SH-SY5Y (cell line): ENCODE measurements around the gene ADCY2.

Experiments used
- GATA2 ChIP-seq: IDR thresholded peaks from 2 replicates; pipeline ENCODE4 v1.6.1; 2011; ENCODE audit warnings: mild to moderate bottlenecking, low read depth, low read length
- GATA3 ChIP-seq: IDR thresholded peaks from 2 replicates; pipeline ENCODE4 v1.6.1; 2011; ENCODE audit warnings: low read depth, mild to moderate bottlenecking, low read length, moderate library complexity

The ADCY2 gene

GRCh38 chr5:7500256-7500655, 104.3 kb downstream of the ADCY2 start:
- no peak for TF ChIP-seq GATA3
- TF ChIP-seq GATA2, result no peak

- TF ChIP-seq GATA2, result no peak
- no peak for TF ChIP-seq GATA3
These were observed 105.1 kb downstream of the ADCY2 start for GRCh38 chr5:7501061-7501460.

- TF ChIP-seq GATA2, result no peak
- no peak for TF ChIP-seq GATA3
These were observed 107.6 kb downstream of the ADCY2 start for GRCh38 chr5:7503564-7503963.

- TF ChIP-seq GATA3 (no peak), GATA2 (no peak)
These were observed 119.5 kb downstream of the ADCY2 start for GRCh38 chr5:7515284-7515914.

- TF ChIP-seq GATA3 (no peak), GATA2 (no peak)
These were observed 120.3 kb downstream of the ADCY2 start for GRCh38 chr5:7516253-7516652.

GRCh38 chr5:7517006-7517405, 121.1 kb downstream of the ADCY2 start:
- TF ChIP-seq GATA3, result no peak
- TF ChIP-seq GATA2, result no peak

- TF ChIP-seq GATA2 (no peak), GATA3 (no peak)
These were observed 123.1 kb downstream of the ADCY2 start for GRCh38 chr5:7518947-7519560.

GRCh38 chr5:7519564-7519963, 123.6 kb downstream of the ADCY2 start:
- TF ChIP-seq GATA3 (no peak), GATA2 (no peak)

GRCh38 chr5:7529880-7530279, 133.9 kb downstream of the ADCY2 start:
- TF ChIP-seq GATA2 (no peak), GATA3 (no peak)

- TF ChIP-seq GATA3, result no peak
- no peak for TF ChIP-seq GATA2
These were observed 138.0 kb downstream of the ADCY2 start for GRCh38 chr5:7533941-7534340.

GRCh38 chr5:7534505-7534904, 138.6 kb downstream of the ADCY2 start:
- TF ChIP-seq GATA3 (no peak), GATA2 (no peak)

GRCh38 chr5:7537573-7537972, 141.6 kb downstream of the ADCY2 start:
- TF ChIP-seq GATA3 (no peak), GATA2 (no peak)

GRCh38 chr5:7539571-7539970, 143.6 kb downstream of the ADCY2 start:
- TF ChIP-seq GATA3, result no peak
- TF ChIP-seq GATA2, result no peak

GRCh38 chr5:7540736-7541485, 145.0 kb downstream of the ADCY2 start:
- TF ChIP-seq GATA2 (no peak), GATA3 (no peak)

GRCh38 chr5:7541898-7542297, 146.0 kb downstream of the ADCY2 start:
- TF ChIP-seq GATA3 (no peak), GATA2 (no peak)
